GM12891 (cell line): Measurements from ENCODE around the gene PACSIN1.

ENCODE experiments used
- DNase-seq: peaks from one replicate; pipeline ENCODE4 v3.0.0; 2011; ENCODE audit warnings: low spot score; ENCODE audit not compliant: insufficient read length
- FAIRE-seq: peaks from 2 replicates; lab custom pipeline; 2011; peaks lifted over from hg19 to GRCh38; lab: Jason Lieb, UNC
- PAX5 ChIP-seq: IDR thresholded peaks from 2 replicates; pipeline ENCODE4 v1.6.1; 2011; ENCODE audit warnings: low read length, moderate library complexity, mild to moderate bottlenecking; ENCODE audit not compliant: insufficient read depth, severe bottlenecking
- POLR2A ChIP-seq: IDR thresholded peaks from 2 replicates; pipeline ENCODE4 v1.6.1; 2011; ENCODE audit warnings: low read depth, low read length, control low read depth
- POLR2AphosphoS5 ChIP-seq: IDR thresholded peaks from 2 replicates; pipeline ENCODE4 v1.6.1; 2011; ENCODE audit warnings: low read depth, low read length, control low read depth
- POU2F2 ChIP-seq: IDR thresholded peaks from 2 replicates; pipeline ENCODE4 v1.6.1; 2011; ENCODE audit warnings: low read depth, mild to moderate bottlenecking, control low read depth, low read length, moderate library complexity
- SPI1 ChIP-seq: IDR thresholded peaks from 2 replicates; pipeline ENCODE4 v1.6.1; 2011; ENCODE audit warnings: low read depth, low read length, control low read depth
- TAF1 ChIP-seq: IDR thresholded peaks from 2 replicates; pipeline ENCODE4 v1.6.1; 2011; ENCODE audit warnings: low read depth, low read length, control low read depth

Gene PACSIN1

DNA sequence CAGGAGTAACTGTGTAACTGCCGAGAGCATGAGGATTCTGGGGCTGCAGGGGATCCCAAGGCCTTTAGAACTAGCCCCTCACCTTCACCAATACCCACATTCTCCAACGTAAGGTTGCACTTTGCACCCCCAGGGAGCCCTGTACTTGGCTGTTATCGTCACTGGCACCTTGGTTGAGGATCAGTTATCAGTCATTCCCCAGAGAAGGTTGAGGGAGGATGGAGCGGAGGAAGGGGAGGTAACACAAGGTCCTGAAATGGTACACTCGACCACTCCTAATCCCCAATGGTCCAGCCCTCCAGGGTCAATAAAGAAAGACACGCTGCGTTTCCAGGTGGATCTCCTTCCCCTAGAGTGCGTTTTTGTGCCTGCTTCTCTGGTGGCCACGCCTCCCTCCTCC, 91.4 kb downstream of the PACSIN1 start:
- TF ChIP-seq PAX5 (no peak), POU2F2 (no peak), POLR2AphosphoS5 (no peak), SPI1 (no peak), POLR2A (no peak), TAF1 (no peak)
- FAIRE-seq = no peak

DNA sequence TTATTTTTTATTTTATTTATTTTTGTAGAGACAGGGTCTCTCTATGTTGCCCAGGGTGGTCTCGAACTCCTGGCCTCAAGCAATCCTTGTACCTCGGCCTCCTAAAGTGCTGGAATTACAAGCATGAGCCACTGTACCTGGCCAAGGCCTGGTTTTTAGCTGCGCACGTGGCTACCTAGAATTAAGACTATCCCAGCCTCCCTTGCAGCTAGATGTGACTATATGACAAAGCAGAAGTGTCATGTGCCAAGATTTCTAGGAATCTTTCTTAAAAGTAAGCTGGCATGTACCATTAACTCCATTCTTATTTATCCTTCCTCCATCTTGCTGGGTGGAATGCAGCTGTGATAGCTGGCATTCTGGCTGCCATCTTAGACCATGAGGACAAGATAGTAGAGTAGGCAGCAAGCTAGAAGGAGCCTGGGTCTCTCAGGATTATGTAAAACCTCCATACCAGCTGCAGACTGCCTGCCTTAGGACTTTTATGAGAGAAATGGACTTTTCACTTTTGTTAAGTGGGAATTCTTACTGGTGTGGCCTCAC, 92.4 kb downstream of the PACSIN1 start:
- DNase-seq (no peak), FAIRE-seq (no peak)
- TF ChIP-seq PAX5 (no peak), POLR2AphosphoS5 (no peak), SPI1 (no peak), POLR2A (no peak), POU2F2 (no peak), TAF1 (no peak)

More for the DNA sequence above, 91.4 kb downstream of the PACSIN1 start:
- no peak for DNase-seq

DNA sequence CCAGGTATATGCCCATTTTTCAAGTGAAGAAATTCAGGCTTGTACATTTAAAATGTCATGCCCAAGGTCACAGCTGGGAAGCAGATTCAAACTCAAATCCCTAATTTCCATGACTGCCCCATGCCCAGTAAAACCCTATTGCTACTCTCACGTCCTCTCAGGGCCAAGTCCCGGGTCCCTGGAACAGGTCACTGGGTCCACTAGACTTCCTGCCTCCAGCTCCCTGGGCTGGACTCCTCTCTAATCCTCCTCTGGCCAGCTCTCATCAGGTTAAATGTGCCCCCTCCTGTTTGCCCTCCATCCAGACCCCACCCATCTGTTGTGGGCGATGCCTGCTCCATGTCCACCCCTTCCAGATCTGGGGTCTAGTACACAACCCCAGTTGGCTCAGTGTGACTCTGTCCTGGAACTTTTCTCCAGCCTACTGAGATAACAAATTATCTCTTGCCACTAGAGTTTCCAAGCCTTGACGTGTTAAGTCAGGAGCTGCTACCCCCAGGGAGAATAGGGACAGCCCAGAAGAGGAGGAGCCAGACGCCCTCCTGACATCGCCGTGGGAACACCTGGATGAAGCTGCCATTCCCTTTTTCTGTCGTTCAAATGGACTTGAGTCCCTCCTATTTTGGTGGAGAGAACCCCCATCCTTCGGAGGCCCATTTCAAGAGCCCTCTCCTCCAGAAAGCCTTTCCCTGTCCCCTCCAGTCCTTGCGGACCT, 93.9 kb downstream of the PACSIN1 start:
- DNase-seq (no peak), FAIRE-seq (no peak)
- TF ChIP-seq POU2F2 (no peak), SPI1 (no peak), POLR2A (no peak), POLR2AphosphoS5 (no peak), PAX5 (no peak), TAF1 (no peak)

DNA sequence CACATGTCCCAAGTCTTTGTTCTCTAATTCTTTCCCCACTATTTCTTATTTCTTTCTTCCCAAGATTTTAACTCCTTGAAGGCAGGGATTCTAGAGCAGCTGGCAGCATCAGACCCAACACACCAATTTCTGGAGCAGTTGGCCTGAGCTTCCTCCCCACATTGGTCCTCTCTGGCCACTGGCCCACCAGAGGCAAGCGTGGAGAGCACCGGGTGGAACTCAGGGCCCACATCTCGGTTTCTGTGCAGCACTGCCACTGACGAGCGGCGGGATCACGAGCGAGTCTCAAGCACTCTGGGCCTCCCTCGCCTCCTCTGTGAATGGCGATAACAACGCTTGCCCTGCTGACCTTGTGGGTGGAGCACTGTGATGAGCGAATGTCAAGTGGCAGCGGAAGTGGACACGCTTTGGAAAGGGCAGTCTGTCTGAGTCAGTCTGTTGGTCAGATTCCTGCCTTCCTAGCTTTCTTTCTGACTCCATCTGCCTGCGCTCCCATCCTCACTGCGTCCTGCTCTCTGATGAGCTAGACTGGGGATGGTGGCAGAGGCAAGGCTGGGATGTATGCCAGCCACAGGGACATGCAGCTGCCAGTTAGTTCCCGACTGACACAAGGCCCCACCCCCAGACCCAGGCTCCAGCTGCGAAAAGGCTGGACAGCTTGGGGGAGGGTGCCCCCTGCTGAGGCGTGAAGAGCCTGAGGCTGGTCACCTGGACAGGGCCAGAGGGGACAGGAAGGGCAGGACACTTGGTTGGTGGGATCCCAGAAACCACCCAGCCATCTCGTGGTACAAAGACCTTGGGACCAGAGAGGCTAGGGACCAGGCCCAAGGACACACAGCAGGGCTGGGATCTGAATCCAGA, 94.7 kb downstream of the PACSIN1 start:
- no peak for DNase-seq
- TF ChIP-seq POU2F2 = no peak
- TF ChIP-seq POLR2AphosphoS5 = no peak
- no peak for TF ChIP-seq SPI1
- TF ChIP-seq PAX5 = no peak
- TF ChIP-seq TAF1 = no peak
- no peak for TF ChIP-seq POLR2A
- FAIRE-seq = no peak

DNA sequence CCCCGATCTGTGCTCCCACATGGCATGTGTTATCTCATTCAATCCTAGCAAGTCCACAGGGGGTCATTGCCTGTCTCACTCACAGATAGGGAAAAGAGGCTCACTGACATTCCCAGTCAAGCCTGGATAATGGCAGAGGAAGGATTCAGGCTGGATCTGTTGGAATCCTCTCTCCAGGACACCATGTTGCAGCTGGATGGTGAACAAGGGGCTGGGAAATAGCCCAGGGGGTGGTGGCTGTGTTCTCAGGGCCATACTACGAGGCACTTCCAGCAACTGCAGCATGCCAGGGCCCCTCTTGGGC, 95.3 kb downstream of the PACSIN1 start:
- FAIRE-seq = no peak
- no peak for DNase-seq
- TF ChIP-seq POU2F2 = no peak
- no peak for TF ChIP-seq TAF1
- TF ChIP-seq PAX5 = no peak
- TF ChIP-seq POLR2AphosphoS5 = no peak
- TF ChIP-seq POLR2A = no peak
- TF ChIP-seq SPI1 = no peak

DNA sequence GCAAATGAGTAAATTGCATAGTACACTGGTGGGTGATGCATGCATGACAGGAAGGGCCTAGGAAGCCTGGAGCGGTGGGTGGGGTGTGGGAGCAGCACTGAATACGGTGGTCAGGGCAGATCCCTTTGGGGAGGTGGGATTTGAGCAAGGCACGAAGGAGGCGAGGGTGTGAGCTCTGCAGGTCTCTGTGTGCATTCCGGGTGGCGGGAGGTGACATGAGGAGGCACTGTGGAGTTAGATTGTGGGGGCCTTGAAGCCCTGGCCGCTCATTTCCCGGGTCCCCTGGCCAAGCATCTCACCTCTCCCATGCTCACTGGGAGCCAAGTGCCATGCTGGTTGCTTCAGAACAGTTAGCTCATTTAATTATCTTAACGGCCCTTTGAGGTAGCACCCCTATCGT, 96.5 kb downstream of the PACSIN1 start:
- DNase-seq (no peak), FAIRE-seq (no peak)
- TF ChIP-seq POLR2A (no peak), TAF1 (no peak), POU2F2 (no peak), POLR2AphosphoS5 (no peak), PAX5 (no peak), SPI1 (no peak)

DNA sequence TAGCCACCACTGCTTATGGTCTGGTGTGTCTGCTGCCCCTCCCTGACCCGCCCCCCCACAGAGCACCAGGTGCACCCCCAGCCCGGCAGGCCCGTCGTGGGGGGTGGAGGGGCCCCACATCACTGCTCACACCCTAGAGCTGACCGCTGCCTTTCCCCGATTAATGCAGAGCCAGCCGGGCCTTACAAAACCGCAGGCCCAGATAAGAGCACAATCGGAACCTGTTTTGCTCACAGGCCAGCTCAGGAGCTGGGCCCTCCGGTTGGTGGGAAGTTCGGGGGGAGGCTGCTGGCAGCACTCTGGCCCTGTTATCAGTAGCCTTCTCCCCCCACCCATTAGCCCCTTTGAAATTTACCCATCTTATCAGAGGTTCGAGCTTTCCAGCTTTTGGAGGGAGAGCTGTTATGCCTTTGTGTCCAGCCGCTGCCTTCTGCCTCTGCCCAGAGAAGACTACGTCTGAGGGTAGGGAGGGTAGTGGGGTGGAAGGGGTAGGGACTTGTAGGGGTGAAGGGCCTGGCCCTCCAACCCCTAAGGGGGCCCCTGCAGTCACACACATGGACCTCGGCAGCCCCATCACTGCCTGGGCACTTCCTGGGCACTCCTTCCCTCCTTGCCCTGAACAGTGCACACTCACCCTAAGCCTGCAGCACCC, 97.1 kb downstream of the PACSIN1 start:
- DNase-seq (no peak), FAIRE-seq (no peak)

DNA sequence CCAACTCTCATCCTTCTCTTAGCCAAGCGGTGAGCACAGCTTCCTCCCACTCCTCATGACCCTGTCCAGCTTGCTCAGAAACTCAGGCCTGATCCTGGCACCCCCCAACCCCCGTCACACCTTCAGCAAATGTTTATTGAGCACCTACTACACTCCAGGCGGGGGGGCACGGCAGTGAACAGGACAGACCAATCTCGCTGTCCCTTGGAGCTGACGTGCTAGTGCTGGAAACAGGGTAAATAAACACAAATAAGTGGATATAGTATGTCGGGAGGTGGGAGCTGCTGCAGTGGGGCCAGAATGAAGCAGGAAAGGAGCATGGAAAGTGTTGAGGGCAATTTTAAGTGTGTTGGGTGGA, 97.6 kb downstream of the PACSIN1 start:
- TF ChIP-seq POLR2A (no peak), PAX5 (no peak), POLR2AphosphoS5 (no peak), SPI1 (no peak), POU2F2 (no peak), TAF1 (no peak)
- FAIRE-seq (no peak), DNase-seq (no peak)

More for the DNA sequence above, 97.1 kb downstream of the PACSIN1 start:
- TF ChIP-seq POU2F2 (no peak), POLR2A (no peak), POLR2AphosphoS5 (no peak), TAF1 (no peak), SPI1 (no peak), PAX5 (no peak)

DNA sequence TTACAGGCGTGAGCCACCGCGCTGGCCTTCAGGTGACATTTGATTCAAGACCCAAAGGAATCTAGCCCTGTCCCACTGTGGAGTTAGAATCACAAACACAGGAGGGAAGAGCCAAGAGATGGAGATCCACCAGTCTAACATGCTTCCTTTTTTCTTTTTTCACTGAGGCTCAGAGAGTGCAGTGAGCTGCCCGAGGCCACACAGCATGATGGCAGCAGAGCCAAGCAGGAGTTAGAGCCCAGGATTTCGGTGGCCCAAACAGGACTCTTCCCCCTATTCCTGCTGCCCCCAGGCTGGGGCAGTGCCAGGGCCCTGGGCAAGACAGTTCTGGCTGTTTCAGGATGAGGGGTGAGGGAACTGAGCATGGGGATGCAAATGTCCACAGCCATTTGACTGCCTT, 98.3 kb downstream of the PACSIN1 start:
- DNase-seq (no peak), FAIRE-seq (no peak)
- TF ChIP-seq POU2F2 (no peak), PAX5 (no peak), SPI1 (no peak)

DNA sequence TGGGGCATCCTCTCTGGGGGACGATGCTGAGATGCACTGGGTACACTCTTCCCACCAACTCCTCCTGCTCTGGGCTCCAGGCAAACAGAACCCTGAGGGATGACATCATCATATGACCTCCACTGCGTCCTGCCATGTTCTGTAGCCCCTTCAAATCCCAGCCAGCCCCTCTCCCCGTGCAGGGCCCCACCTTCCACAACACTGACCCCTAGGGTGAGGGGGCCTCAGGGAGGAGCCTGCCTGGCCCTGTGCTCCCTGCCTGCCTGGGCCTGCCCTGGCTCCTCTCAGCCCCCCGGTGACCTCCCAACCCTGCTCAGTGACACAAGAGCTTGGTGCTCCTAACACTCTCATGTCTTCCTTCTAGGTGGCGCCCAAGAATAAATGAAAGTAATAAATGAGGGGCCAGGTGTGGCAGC, 99.9 kb downstream of the PACSIN1 start:
- DNase-seq (no peak), FAIRE-seq (no peak)
- no peak for TF ChIP-seq POLR2A
- TF ChIP-seq PAX5 = no peak
- no peak for TF ChIP-seq POU2F2
- TF ChIP-seq SPI1 = no peak
- no peak for TF ChIP-seq POLR2AphosphoS5
- no peak for TF ChIP-seq TAF1
